ENCODE results near the gene ADPRHL1.
"Not testable (repeated sequence)": the region's sequence is repeated elsewhere in the genome, so short reads cannot be mapped to it uniquely, and the experiment has no call there.

Gene ADPRHL1

GRCh38 chr13:113403255-113404104, 49.8 kb downstream of the ADPRHL1 start:
- no peak overlapping the region for H3K4me3 ChIP-seq (ENCODE audit: low read depth, low read length)

- H3K4me3 ChIP-seq (ENCODE audit: low read depth, low read length): no peak overlapping the region
Measured at GRCh38 chr13:113402471-113403254, 50.6 kb downstream of the ADPRHL1 start.

GRCh38 chr13:113401452-113402415, 51.6 kb downstream of the ADPRHL1 start:
- H3K4me3 ChIP-seq (ENCODE audit: low read depth, low read length): no peak overlapping the region

- H3K4me3 ChIP-seq (ENCODE audit: low read depth, low read length): no peak overlapping the region
Measured at GRCh38 chr13:113400621-113401451, 52.5 kb downstream of the ADPRHL1 start.

- no peak overlapping the region for H3K4me3 ChIP-seq (ENCODE audit: low read depth, low read length)
Measured at GRCh38 chr13:113399755-113400149, 53.5 kb downstream of the ADPRHL1 start.

- H3K4me3 ChIP-seq (ENCODE audit: low read depth, low read length): no peak overlapping the region
Measured at GRCh38 chr13:113398963-113399754, 54.1 kb downstream of the ADPRHL1 start.

- no peak overlapping the region for H3K4me3 ChIP-seq (ENCODE audit: low read depth, low read length)
Measured at GRCh38 chr13:113397608-113398425, 55.5 kb downstream of the ADPRHL1 start.

- peak overlapping the region; percentile 8 for H3K4me3 ChIP-seq (ENCODE audit: low read depth, low read length)
Measured at GRCh38 chr13:113394339-113394640, 59.0 kb downstream of the ADPRHL1 start.

GRCh38 chr13:113393563-113394338, 59.5 kb downstream of the ADPRHL1 start:
- peak overlapping the region; percentile 42 for H3K4me3 ChIP-seq (ENCODE audit: low read depth, low read length)

- H3K4me3 ChIP-seq (ENCODE audit: low read depth, low read length): peak overlapping the region; percentile 42
Measured at GRCh38 chr13:113393226-113393562, 60.1 kb downstream of the ADPRHL1 start.

- H3K4me3 ChIP-seq (ENCODE audit: low read depth, low read length): no peak overlapping the region
Measured at GRCh38 chr13:113390874-113391497, 62.3 kb downstream of the ADPRHL1 start.

- not testable (repeated sequence) for H3K4me3 ChIP-seq (ENCODE audit: low read depth, low read length)
Measured at GRCh38 chr13:113389586-113389985, 63.7 kb downstream of the ADPRHL1 start.

GRCh38 chr13:113387396-113387795, 65.9 kb downstream of the ADPRHL1 start:
- no peak overlapping the region for H3K4me3 ChIP-seq (ENCODE audit: low read depth, low read length)

- H3K4me3 ChIP-seq (ENCODE audit: low read depth, low read length): no peak overlapping the region
Measured at GRCh38 chr13:113383089-113383488, 70.2 kb downstream of the ADPRHL1 start.

GRCh38 chr13:113382542-113382941, 70.7 kb downstream of the ADPRHL1 start:
- H3K4me3 ChIP-seq (ENCODE audit: low read depth, low read length): not testable (repeated sequence)

GRCh38 chr13:113378825-113379224, 74.5 kb downstream of the ADPRHL1 start:
- H3K4me3 ChIP-seq (ENCODE audit: low read depth, low read length): no peak overlapping the region

GRCh38 chr13:113374511-113375175, 78.6 kb downstream of the ADPRHL1 start:
- no peak overlapping the region for H3K4me3 ChIP-seq (ENCODE audit: low read depth, low read length)
